ENCODE measurements around the gene SCRG1.

SCRG1 gene

GRCh38 chr4:173360587-173361221 lies 38.2 kb downstream of the SCRG1 start:
- peak; percentile 48 for DNase-seq (ENCODE audit: low read depth)

GRCh38 chr4:173357939-173358338 lies 41.0 kb downstream of the SCRG1 start:
- DNase-seq (ENCODE audit: low read depth) = no peak

DNA sequence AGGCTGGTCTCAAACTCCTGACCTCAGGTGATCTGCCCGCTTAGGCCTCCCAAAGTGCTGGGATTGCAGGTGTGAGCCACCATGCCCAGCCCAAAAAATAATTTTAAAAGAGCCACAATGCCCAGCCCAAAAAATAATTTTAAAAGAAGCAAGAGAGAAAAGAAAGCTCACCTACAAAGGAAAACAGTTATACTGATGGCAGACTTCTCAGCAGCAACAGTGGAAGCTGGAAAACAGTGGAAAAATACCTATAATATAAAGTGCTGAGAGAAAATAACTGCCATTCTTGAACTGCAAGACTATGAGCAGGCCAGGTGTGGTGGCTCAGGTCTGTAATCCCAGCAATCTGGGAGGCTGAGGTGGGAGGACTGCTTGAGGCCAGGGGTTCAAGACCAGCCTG lies 51.4 kb downstream of the SCRG1 start:
- DNase-seq (ENCODE audit: low read depth) = no peak

- DNase-seq (ENCODE audit: low read depth) = peak; percentile 89
These were observed 52.8 kb downstream of the SCRG1 start for GRCh38 chr4:173346074-173346473.

- DNase-seq (ENCODE audit: low read depth) = no peak
These were observed 53.3 kb downstream of the SCRG1 start for GRCh38 chr4:173345648-173346047.

- DNase-seq (ENCODE audit: low read depth) = no peak
These were observed 55.0 kb downstream of the SCRG1 start for GRCh38 chr4:173343832-173344397.

DNA sequence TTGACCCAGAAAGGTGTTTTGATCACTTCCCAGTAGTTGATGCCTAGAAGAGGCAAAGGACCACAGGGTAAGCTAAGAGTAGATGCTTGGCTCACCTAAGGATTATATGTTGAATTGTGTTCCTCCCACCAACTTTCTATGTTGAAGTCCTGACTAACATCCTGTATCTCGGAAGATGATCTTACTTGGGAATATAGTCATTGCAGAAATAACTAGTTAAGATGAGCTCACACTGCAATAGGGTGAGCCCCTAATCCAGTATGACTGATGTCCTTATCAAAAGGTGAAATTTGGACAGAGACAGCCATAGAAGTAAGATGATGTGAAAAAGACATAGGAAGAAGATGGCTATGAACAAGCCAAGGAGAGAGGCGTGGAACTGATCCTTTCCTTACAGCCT lies 61.5 kb downstream of the SCRG1 start:
- DNase-seq (ENCODE audit: low read depth) = peak; percentile 19

GRCh38 chr4:173334891-173335752 lies 63.8 kb downstream of the SCRG1 start:
- peak; percentile 88 for DNase-seq (ENCODE audit: low read depth)
